GM19397 (cell line): ENCODE data around the gene PARD6G.

ENCODE experiments used
- ATAC-seq: cut with Tn5 transposase; IDR thresholded peaks from one replicate; pipeline ENCODE4 v1.9.1; 2021; ENCODE audit warnings: mild to moderate bottlenecking, moderate library complexity; ENCODE audit not compliant: unreplicated experiment

The PARD6G gene

GRCh38 chr18:80192653-80193385 is 54.5 kb downstream of the PARD6G start:
- no peak for ATAC-seq

GRCh38 chr18:80191907-80192652 is 55.2 kb downstream of the PARD6G start:
- no peak for ATAC-seq

GRCh38 chr18:80191264-80191663 is 56.0 kb downstream of the PARD6G start:
- no peak for ATAC-seq

GRCh38 chr18:80190311-80190710 is 57.0 kb downstream of the PARD6G start:
- no peak for ATAC-seq

GRCh38 chr18:80189531-80189865 is 57.8 kb downstream of the PARD6G start:
- ATAC-seq: no peak

- ATAC-seq: no peak
Measured at GRCh38 chr18:80188643-80189530, 58.4 kb downstream of the PARD6G start.

- no peak for ATAC-seq
Measured at GRCh38 chr18:80187956-80188642, 59.2 kb downstream of the PARD6G start.

- ATAC-seq: no peak
Measured at GRCh38 chr18:80185545-80185944, 61.8 kb downstream of the PARD6G start.

- ATAC-seq: no peak
Measured at GRCh38 chr18:80184243-80184772, 63.0 kb downstream of the PARD6G start.

GRCh38 chr18:80183273-80184050 is 63.9 kb downstream of the PARD6G start:
- no peak for ATAC-seq

GRCh38 chr18:80182855-80183254 is 64.5 kb downstream of the PARD6G start:
- ATAC-seq: no peak

GRCh38 chr18:80181642-80182461 is 65.5 kb downstream of the PARD6G start:
- ATAC-seq: no peak

- no peak for ATAC-seq
Measured at GRCh38 chr18:80180778-80181564, 66.3 kb downstream of the PARD6G start.

GRCh38 chr18:80179857-80180558 is 67.3 kb downstream of the PARD6G start:
- no peak for ATAC-seq

GRCh38 chr18:80178935-80179818 is 68.1 kb downstream of the PARD6G start:
- no peak for ATAC-seq

GRCh38 chr18:80177128-80177527 is 70.2 kb downstream of the PARD6G start:
- no peak for ATAC-seq
